Right ventricle myocardium superior (tissue), 1 donor: ENCODE data around the gene DCAF16. TPM values are rescaled to one million over a fixed set of nuclear protein-coding genes. Genes with fewer than 3 reads are reported as not detected.
A peak's percentile ranks its signal among the peaks of the same experiment; 100 is the strongest.

Source experiments
- ATAC-seq: fragments of 200-7000 bp; cut with Tn5 transposase; one replicate; pipeline ENCODE4 v1.9.1; 2020; ENCODE audit warnings: mild to moderate bottlenecking; ENCODE audit not compliant: poor library complexity
- DNase-seq: peaks from one replicate; pipeline ENCODE4 v3.0.0-alpha.2; 2020
- intact Hi-C: fragments of 100-400 bp; cut with DNase I; formaldehyde crosslinking; loops from one replicate; pipeline ENCODE4 v1.11.2; 2022
- total RNA-seq: library from RNA; stranded (reverse); fragmentation: NEBNext Ultra II Directional; extraction: Animal tissue kit (Norgen Biotek cat#: 25700); gene quantifications from one replicate; pipeline ENCODE4 v1.2.1, GENCODE V29; 2021
- donor health status: DM: no; HTN: yes; CAD: no; lungs with severe emphysema.

DCAF16 gene
- total RNA-seq, 1 donor from 2014 or later: 13.4 TPM

DNA sequence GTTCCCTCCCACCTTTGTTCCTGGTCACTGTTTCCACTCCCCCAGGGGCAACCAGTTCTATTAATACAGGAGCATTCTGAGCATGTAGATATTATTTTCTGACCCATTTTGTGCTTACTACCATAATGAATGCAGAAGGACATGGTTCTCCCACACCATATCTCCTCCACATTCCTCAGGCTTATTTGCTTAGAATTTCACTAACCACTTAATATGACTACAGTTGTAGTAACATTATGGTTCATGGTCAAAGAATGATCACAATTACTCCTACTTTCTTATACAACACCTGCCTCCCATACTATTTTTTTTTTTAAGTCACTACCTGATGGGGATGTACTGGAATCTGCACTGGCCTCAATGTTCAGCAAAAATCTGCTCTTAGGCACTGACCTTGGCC, 21.6 kb downstream of the DCAF16 start:
- DNase-seq (no peak), ATAC-seq (no peak)
- intact Hi-C loops: no loop called here

DNA sequence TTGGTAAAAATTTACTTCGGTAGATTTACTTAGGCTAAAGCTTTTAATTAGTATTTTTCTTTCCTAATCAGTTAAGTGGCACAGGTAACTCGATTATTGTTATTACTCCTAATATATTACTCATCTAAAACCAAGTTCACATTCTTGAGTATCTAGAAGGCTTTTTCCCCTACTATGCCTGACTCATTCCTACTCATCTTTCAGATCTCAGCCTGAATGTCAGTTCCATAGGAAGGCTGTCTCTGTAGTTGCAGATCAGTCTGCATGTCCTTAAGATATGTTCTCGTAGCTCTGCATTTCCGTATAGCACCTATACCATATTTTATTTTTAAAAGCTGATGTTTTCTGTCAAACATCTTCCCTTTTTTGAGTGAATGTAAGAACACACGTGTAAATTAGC, 23.2 kb downstream of the DCAF16 start:
- intact Hi-C loops: no loop called here
- DNase-seq: no peak
- no peak for ATAC-seq

DNA sequence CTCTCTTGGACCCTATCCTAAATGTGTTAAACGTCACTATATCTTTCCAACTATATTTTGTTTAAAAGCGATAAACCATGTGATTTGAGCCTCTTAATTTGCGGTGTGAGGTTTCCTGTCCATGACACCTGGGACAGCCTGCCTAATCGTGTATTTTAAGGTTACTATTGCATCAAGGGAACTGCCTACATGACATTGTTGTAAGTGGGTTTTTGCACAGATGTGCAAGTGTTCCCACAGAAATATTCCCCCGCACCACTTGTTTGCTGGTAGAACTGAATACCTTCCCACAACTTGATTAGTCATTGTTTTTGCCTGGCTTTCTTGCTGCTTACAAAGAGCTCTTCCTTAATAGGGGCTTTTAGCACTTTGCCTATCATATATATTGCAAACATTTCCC, 24.0 kb downstream of the DCAF16 start:
- intact Hi-C loops: no loop called here
- no peak for ATAC-seq

DNA sequence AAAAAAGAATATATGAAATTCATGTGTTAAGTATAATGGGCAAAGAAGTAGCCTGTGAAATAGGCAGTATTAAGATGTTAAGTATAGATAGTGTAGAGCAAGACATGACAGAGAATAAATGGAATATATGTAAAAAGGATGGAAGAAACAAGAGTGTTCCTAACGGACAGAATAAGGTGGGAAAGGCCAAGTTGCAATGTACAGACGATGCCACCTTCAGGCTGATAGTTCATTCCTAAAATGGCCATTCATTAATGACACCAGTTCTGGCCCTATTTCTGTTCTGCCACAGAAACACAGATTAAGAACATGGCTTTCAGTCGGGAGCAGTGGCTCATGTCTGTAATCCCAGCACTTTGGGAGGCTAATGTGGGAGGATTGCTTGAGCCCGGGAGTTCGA, 24.7 kb downstream of the DCAF16 start:
- no peak for ATAC-seq
- DNase-seq: no peak
- intact Hi-C loops: no loop called here

More for the DNA sequence above, 24.0 kb downstream of the DCAF16 start:
- DNase-seq: no peak

DNA sequence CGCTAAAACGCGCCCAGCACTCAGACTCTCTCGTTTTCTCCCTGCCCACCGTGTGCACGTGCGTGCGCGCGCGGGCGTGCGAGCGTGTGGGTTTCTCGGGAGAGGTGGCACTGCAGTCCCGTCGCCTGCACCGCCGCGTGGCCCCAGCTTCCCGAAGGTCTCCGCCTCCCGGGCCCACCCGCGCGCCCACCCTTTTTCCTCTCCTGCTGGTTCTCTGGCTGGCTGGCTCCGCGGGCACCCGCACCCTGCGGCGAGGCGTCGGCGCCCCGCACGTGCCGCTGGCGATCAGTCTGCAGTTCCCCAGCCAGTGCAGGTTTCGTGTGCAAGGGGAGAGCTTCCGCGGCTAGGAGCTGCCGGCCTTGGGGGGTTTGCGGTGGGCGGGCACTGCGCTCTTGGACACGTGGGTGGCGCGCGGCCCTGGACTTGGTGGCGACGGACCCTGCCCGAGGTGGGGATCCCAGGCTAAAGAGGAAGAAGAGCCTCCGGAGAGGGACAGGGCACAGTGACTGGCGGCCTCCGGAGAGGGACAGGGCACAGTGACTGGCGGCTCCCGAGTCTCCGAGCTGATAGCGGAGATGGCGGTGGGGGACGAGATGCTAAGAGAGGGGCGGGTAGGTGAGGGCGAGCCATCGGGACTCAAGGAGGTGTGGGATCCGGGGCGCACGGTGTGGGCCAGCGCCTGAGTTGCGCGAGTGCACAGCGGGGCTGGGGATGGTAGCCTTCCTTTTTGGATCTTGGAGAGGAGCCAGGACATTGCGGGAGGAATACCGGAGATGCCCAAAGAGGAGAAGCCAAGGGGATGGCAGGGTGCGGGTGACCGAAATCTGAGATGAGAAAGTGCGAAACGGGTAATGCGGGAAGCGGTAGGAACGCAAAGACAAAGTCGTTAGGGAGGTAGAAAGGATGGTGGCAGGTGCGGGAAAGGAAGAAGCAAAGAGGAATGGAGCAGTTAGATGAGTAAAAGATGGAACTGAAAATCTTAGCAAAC, 29.0 kb downstream of the DCAF16 start, which contains the start of gene FAM184B:
TSS of gene FAM184B (minus strand) at position 322 of the 988 bp plus-strand sequence. CDS start 322 bp downstream, outside the sequence.
- DNase-seq (no peak), ATAC-seq (peak; percentile 18)
- intact Hi-C loops: no loop called here

DNA sequence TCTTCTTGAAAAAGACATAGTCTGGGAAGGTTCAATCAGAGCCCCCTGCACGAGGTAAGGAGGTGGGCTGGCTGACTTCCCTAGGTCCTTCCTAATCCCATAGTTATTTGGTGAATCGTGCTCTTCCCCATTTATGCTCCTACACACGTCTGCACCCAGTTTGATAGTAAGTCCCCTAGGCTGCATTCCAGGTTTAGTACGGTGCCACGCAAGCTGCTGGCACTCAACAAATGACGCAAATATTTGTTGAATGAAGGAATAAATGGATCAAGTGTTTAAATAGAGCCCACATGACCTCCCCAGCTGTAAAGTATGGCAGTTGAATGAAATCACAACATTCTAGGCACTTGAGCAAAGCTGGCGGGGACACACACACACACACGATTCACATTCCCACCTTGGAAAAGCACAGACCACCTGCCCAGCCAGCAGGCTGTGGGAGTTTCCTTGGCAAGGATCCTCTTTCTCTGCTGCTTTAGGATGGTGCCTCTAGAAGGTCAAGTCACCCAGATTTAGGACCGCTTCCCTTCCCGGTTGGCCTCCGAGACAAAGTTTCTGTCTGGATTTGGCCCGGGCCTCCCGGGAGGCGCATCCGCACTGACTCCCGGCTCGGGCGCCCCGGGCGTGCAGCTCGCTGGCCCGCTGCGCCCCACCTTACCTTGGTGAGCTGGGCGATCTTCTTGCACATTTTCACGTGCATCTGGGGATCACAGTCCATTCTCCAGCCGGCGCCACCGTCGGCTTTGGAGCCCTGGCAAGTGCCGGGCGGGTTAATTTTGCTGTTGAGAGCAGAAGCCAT, 29.9 kb downstream of the DCAF16 start:
- no peak for ATAC-seq
- no peak for DNase-seq

DNA sequence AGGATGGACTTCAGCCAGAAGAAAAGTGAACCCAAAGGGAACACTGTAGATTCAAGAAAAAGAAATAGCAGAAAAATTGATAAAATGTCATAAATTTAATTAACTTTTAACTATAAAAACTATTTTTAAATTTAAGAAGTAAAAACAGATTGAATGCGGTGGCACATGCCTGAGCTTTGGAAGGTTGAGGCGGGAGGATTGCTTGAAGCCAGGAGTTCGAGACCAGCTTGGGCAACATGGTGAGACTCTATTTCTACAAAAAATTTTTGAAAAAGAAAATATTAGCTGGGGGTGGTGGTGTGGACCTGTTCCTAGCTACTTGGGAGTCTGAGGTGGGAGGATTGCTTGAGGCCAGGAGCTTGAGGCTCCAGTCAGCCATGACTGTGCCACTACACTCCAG, 32.1 kb downstream of the DCAF16 start:
- ATAC-seq (no peak), DNase-seq (no peak)
- intact Hi-C loops: no loop called here

More for the DNA sequence above, 29.9 kb downstream of the DCAF16 start:
- intact Hi-C loops: no loop called here

DNA sequence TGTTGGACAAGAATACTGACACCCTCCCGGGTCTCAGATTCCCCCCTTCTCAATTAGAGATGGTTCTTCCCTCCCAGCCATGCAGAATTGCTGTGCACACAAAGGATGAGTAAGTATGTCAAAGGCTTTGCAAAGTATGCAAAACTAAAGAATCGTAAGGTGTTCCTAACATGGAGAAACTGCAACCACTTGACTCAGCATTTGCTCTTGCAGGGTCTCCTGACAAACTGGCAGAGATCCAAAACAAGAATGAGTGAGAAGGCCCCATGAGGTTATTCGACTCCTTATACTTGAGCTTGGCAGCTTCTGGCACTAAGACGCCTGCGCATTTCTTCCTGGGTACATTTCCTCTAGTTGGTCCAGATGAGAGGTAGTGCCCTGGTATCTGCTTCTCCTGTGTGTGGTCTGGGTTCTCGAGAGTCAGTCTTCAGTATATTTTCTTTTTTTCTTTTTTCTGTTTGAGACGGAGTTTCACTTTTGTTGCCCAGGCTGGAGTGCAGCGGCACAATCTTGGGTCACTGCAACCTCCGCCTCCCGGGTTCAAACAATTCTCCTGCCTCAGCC, 37.3 kb downstream of the DCAF16 start:
- DNase-seq: no peak
- intact Hi-C loops: no loop called here

DNA sequence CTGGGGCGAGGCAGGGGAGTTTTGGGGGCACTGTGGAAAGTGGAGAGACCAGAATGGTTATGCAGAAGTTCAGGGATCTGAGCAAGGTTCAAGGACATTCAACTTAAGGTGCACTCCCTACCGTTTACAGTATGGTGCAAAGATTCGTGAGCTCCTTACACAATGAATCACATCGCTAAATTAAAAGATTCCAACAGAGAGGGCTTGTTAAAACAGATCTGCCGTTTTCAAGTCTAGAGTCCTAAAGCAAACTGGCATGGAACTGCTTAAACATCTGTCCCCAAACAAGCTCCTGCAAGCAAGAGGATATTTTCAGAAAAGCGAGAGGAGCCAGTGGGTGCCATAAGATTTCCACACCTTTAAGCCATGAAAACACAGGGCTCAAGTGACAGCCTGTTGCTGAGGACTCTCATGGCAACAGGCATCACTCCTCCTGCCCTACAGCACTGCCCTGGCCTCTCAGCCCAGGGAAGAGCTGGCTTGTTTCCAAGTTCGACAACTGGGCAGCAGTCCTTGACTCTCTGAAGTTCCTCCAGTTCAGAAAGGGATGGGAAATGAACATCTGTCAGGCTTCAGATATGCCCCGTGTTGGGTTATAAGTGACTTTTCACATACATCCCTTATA, 39.2 kb downstream of the DCAF16 start:
- DNase-seq (no peak), ATAC-seq (no peak)
- intact Hi-C loops: no loop called here

More for the DNA sequence above, 37.3 kb downstream of the DCAF16 start:
- no peak for ATAC-seq

DNA sequence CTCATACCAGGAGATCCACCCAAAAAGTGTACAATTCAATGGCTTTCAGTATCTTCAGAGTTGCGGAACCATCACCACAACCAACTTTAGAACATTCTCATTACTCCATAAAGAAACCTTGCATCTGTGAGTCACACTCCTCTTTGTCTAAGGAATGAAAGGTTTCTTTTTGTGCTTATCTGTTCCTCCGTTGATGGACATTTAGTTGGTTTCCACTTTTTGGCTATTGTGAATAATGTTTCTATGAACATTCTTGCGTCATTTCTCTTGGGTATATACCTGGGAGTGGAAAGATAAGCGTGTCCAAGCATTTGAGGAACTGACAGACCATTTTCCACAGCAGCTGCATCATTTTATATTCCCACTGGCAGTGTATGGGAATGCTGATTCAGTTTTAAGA, 39.7 kb downstream of the DCAF16 start:
- intact Hi-C loops: no loop called here
- ATAC-seq (no peak), DNase-seq (no peak)

DNA sequence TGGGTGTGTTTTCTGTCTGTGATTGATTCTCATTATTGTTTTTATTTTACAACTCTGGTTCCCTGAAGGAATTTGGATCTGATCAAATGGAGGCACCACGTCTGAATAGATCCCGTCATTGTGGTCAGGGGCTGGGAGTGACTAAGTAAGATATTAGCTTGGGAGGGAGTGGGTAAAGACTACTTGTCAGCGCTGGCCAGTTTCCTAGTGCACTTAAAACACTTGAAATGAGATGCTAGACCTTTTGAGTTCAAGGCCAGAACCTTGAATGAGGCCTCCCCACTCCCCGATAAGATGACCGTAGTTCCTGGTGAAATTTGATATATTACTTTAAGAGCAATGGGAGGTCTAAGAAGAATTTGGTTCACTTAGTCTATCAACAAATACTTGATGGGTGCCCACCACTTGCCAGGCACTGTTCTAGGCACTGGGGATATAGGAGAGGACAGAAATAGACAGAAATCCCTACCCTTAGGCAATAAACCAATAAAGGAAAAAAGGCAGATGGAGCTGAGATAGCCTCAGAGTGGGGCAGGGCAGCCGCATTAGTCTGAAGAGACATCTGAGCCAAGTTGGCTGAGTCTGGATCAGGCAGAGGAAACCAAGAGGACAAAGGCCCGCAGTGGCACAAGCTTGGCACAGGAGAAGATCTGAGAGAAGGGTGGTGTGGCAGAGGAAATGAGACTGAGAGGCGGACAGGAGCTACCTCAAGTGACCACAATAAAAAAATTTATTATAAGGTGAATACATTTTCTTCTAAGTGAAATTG, 41.0 kb downstream of the DCAF16 start:
- DNase-seq (no peak), ATAC-seq (no peak)
- intact Hi-C loops: no loop called here

DNA sequence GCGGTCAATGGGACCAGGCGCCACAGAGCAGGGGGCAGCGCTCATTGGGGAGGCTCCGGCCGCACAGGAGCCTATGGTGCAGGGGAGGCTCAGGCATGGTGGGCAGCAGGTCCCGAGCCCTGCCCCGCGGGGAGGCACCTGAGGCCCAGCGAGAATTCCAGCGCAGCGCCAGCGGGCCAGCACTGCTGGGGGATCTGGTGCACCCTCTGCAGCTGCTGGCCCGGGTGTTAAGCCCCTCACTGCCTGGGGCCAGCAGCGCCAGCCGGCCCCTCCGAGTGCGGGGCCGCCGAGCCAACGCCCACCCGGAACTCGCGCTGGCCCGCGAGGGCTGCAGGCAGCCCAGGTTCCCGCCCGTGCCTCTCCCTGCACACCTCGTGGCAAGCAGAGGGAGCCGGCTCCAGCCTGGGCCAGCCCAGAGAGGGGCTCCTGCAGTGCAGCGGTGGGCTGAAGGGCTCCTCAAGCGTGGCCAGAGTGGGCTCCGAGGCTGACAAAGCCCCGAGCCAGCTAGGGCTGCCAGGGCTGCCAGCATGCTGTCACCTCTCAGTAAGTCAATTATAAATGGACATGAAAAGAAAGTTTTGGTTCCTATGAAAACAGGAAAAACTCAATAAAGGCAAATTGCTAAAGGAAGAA, 43.6 kb downstream of the DCAF16 start:
- ATAC-seq (no peak), DNase-seq (no peak)
- intact Hi-C loops: no loop called here

DNA sequence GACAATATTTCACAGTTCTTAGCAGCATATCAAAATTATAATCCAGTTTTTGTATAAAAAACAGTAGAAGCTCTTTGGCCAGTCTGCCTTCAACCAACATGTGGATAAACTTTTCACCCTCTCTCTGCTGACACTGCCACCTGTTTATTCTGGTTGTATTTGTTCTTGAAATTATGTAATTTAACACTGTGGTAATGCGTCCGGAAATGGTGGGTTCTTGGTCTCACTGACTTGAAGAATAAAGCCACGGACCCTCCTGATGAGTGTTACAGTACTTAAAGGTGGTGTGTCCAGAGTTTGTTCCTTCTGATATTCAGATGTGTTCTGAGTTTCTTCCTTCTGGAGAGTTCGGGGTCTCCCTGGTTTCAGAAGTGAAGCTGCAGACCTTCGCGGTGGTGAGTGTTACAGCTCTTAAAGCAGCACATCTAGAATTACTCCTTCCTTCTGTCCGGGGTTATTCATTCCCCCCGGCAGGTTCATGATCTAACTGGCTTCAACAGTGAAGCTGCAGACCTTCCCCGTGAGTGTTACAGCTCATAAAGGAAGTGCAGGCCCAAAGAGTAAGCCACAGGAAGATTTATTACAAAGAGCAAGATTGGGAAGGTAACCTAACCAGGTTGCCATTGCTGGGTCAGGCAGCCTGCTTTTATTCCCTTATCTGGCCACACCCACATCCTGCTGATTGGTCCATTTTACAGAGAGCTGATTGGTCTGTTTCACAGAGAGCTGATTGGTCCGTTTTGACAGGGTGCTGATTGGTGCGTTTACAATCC, 44.9 kb downstream of the DCAF16 start:
- intact Hi-C loops: no loop called here
- ATAC-seq (no peak), DNase-seq (no peak)

DNA sequence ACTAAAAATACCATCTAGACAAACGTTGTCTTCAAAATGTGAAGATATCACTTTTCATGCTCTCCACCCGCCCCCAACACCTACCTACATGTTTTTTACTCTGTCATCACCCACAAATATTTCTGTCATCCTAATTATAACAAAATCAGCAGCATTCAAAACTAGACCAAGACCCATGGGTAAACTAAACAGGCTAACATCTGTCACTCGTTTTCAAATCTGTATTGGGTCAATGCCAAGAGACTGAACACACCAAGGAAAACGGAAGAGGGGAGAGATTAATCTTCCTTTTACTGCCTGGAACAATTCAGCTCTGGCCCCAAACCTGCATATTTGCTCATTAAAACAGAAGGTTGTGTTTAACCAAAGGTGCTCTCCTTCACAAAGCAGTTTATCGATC, 46.6 kb downstream of the DCAF16 start:
- intact Hi-C loops: no loop called here
- ATAC-seq: no peak

DNA sequence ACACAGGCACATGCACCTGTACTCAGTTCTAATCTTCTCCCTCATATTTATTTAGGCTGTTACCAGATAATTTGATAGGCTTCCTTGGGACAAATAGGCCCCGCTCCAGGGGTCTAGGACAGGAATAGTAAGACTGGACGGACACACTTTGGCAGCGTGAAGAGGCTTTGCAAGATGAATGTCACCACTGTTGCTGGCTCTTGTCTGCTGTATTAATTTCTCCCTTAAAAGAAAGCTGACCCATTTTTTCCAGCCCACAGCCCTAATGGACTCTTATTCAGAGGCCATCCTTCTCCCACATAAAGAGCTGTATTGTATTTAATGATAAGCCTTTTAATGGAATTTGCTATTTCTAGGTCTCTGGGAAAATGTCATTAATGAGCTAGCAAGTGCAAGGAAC, 47.1 kb downstream of the DCAF16 start:
- intact Hi-C loops: no loop called here
- ATAC-seq: no peak
- DNase-seq: no peak

More for the DNA sequence above, 46.6 kb downstream of the DCAF16 start:
- no peak for DNase-seq

DNA sequence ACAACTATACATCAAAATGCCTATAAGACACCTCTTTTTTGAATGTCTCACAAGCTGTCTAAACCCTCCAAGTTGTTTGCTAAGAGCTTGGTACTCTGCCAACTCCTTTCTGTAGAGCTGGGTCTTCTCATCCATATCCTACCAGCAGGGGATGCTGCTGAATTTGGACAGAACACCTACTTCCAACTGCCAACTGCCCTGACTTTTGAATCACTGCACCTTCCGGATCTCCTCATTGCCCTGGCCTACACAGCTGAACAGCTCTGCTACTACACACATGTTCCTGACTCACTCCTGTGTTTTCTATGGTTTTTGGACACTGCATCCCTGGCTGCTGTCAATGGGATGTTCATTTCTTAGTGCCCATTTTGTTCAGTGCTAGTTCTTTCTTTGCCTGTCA, 47.8 kb downstream of the DCAF16 start:
- DNase-seq (no peak), ATAC-seq (no peak)
- intact Hi-C loops: no loop called here

DNA sequence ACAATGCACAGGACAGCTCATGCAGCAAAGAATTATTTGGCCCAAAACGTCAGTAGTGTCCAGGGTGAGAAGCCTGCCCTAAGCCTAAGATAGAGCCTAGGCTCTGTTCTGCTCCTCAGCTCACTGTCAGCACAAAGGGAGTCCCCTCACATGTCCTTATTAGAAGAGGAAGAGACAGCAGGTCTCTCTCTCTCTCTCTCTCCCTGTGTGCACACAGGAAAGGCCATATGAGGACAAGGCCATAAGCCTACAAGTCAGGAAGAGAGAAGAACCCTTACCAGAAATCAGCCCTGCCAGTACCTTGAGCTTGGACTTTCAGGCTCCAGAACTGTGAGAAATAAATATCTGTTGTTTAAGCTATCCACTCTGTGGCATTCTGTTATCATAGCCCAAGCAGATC, 49.5 kb downstream of the DCAF16 start:
- intact Hi-C loops: no loop called here
- no peak for ATAC-seq
- DNase-seq: no peak
